ENCODE data around the gene SKA1. TPM values are rescaled to one million over a fixed set of nuclear protein-coding genes. Genes with fewer than 3 reads are reported as not detected.
A peak's percentile ranks its signal among the peaks of the same experiment; 100 is the strongest.

The SKA1 gene
- total RNA-seq (under 1 TPM; 0.11 to 0.49 (median 0.28) TPM), polyA plus RNA-seq (0.14 TPM)
- long read RNA-seq, donor 1: 0 reads
- long read RNA-seq, donor 2, partial matches to known transcripts: 0 of 1 reads
- long read RNA-seq, donor 2, other reads (novel, unspliced or antisense): 0 of 1 reads
- long read RNA-seq, donor 3: 0 reads
- long read RNA-seq, donor 4: 0 reads

GRCh38 chr18:50374753-50375391 is at the start of gene SKA1:
TSS of gene SKA1 (plus strand) at chr18:50375046. CDS start at chr18:50375831, 785 bp downstream.
- no peaks in the 10 kb centered on the region for H3K4me1 ChIP-seq (ENCODE audit: control insufficient read depth, insufficient read depth, low read length)
- no peaks in the 10 kb centered on the region for H3K27me3 ChIP-seq (ENCODE audit: control insufficient read depth, insufficient read depth)
- intact Hi-C loops (cut with DNase I): no loop called here
- H3K4me3 ChIP-seq (ENCODE audit: low read length): peak within 1 kb of the TSS; percentile 51
- peak within 1 kb of the TSS; percentile 81 for H3K27ac ChIP-seq (ENCODE audit: low read length)
- no peaks in the 10 kb centered on the region for H3K9me3 ChIP-seq (ENCODE audit: control insufficient read depth, low read length)
- WGBS: under 1% methylated on average over 47 of the region's 47 CpGs
- ATAC-seq (peak; percentile 100), DNase-seq (peak; percentile 92 to 97 (median 97))

DNA sequence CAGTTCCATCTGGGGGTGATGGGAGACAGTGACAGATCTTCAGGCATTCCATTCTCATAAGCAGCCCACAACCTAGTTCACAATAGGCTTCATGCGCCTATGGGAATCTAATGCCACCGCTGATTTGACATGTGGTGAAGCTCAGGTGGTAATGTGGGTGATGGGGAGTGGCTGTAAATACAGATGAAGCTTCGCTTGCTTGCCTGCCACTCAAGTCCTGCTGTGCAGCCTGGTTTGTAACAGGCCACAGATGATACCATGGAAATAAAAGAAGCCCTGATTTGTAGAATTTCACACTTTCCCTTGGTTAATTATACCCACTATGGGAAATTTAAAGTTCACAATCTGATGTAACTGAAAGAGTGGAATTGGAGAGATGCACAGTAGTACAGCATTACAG is 46.9 kb upstream of the SKA1 start:
- no peak for DNase-seq
- no peaks in the 10 kb centered on the region for H3K27me3 ChIP-seq (ENCODE audit: control insufficient read depth, insufficient read depth)
- intact Hi-C loops (cut with DNase I): no loop called here
- no peak overlapping the region for H3K4me3 ChIP-seq (ENCODE audit: low read length)
- WGBS: 78% methylated on average over 3 of the region's 3 CpGs
- no peaks in the 10 kb centered on the region for H3K9me3 ChIP-seq (ENCODE audit: control insufficient read depth, low read length)
- ATAC-seq: no peak
- no peaks in the 10 kb centered on the region for H3K4me1 ChIP-seq (ENCODE audit: control insufficient read depth, insufficient read depth, low read length)
- H3K27ac ChIP-seq (ENCODE audit: low read length): no peak overlapping the region

- H3K9me3 ChIP-seq (ENCODE audit: control insufficient read depth, low read length): no peaks in the 10 kb centered on the region
- H3K27ac ChIP-seq (ENCODE audit: low read length): no peak overlapping the region
- H3K4me1 ChIP-seq (ENCODE audit: control insufficient read depth, insufficient read depth, low read length): no peaks in the 10 kb centered on the region
- H3K4me3 ChIP-seq (ENCODE audit: low read length): no peak overlapping the region
- no peaks in the 10 kb centered on the region for H3K27me3 ChIP-seq (ENCODE audit: control insufficient read depth, insufficient read depth)
- DNase-seq: no peak
- intact Hi-C loops (cut with DNase I): no loop called here
- ATAC-seq: no peak
Measured at GRCh38 chr18:50330176-50330575, 44.7 kb upstream of the SKA1 start.

- DNase-seq: no peak
- Histone ChIP-seq H3K4me3 (ENCODE audit: low read length) (no peak overlapping the region), H3K9me3 (ENCODE audit: control insufficient read depth, low read length) (no peaks in the 10 kb centered on the region), H3K27ac (ENCODE audit: low read length) (no peak overlapping the region), H3K4me1 (ENCODE audit: control insufficient read depth, insufficient read depth, low read length) (no peaks in the 10 kb centered on the region), H3K27me3 (ENCODE audit: control insufficient read depth, insufficient read depth) (no peaks in the 10 kb centered on the region)
- 69% methylated on average over 1 of the region's 1 CpG for WGBS
- ATAC-seq: no peak
- intact Hi-C loops (cut with DNase I): no loop called here
Measured at GRCh38 chr18:50331691-50332090, 43.2 kb upstream of the SKA1 start.

GRCh38 chr18:50334546-50335152 is 40.2 kb upstream of the SKA1 start:
- H3K4me3 ChIP-seq (ENCODE audit: low read length): no peak overlapping the region
- intact Hi-C loops (cut with DNase I): no loop called here
- H3K9me3 ChIP-seq (ENCODE audit: control insufficient read depth, low read length): no peaks in the 10 kb centered on the region
- H3K27me3 ChIP-seq (ENCODE audit: control insufficient read depth, insufficient read depth): no peaks in the 10 kb centered on the region
- no peak for ATAC-seq
- 85% methylated on average over 7 of the region's 7 CpGs for WGBS
- DNase-seq: no peak
- no peak overlapping the region for H3K27ac ChIP-seq (ENCODE audit: low read length)
- H3K4me1 ChIP-seq (ENCODE audit: control insufficient read depth, insufficient read depth, low read length): no peaks in the 10 kb centered on the region

- Histone ChIP-seq H3K4me3 (ENCODE audit: low read length) (no peak overlapping the region), H3K27me3 (ENCODE audit: control insufficient read depth, insufficient read depth) (no peaks in the 10 kb centered on the region), H3K9me3 (ENCODE audit: control insufficient read depth, low read length) (no peaks in the 10 kb centered on the region), H3K27ac (ENCODE audit: low read length) (no peak overlapping the region), H3K4me1 (ENCODE audit: control insufficient read depth, insufficient read depth, low read length) (no peaks in the 10 kb centered on the region)
- ATAC-seq (no peak), DNase-seq (no peak)
- 62% methylated on average over 2 of the region's 2 CpGs for WGBS
- intact Hi-C loops (cut with DNase I): no loop called here
Measured at GRCh38 chr18:50338122-50338521, 36.7 kb upstream of the SKA1 start.

DNA sequence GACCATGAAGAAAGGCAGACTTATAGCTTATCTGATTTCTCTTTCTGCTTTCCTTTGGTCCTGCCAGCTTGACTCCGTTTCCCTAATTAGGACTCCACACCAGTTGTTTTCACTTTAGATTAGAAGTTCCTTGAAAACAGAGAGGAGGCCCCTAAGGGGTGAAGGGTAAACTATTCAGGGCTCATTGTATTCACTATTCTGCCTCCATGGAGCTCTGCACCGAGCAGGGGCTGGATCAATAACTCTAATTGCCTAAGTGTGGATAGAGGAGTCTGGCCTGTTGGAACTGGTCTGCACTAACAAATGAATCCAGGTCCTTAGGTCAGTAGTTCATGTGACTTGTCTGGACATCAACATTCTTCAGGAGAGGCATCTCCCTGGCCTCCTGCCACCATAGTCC is 36.1 kb upstream of the SKA1 start:
- Histone ChIP-seq H3K9me3 (ENCODE audit: control insufficient read depth, low read length) (no peaks in the 10 kb centered on the region), H3K4me3 (ENCODE audit: low read length) (no peak overlapping the region), H3K27me3 (ENCODE audit: control insufficient read depth, insufficient read depth) (no peaks in the 10 kb centered on the region), H3K27ac (ENCODE audit: low read length) (no peak overlapping the region), H3K4me1 (ENCODE audit: control insufficient read depth, insufficient read depth, low read length) (no peaks in the 10 kb centered on the region)
- DNase-seq (no peak), ATAC-seq (no peak)
- 19% methylated on average over 2 of the region's 2 CpGs for WGBS
- intact Hi-C loops (cut with DNase I): no loop called here

- ATAC-seq: no peak
- Histone ChIP-seq H3K9me3 (ENCODE audit: control insufficient read depth, low read length) (no peaks in the 10 kb centered on the region), H3K27me3 (ENCODE audit: control insufficient read depth, insufficient read depth) (no peaks in the 10 kb centered on the region), H3K27ac (ENCODE audit: low read length) (no peak overlapping the region), H3K4me1 (ENCODE audit: control insufficient read depth, insufficient read depth, low read length) (no peaks in the 10 kb centered on the region), H3K4me3 (ENCODE audit: low read length) (no peak overlapping the region)
- intact Hi-C loops (cut with DNase I): no loop called here
- DNase-seq: no peak
- WGBS: 86% methylated on average over 24 of the region's 24 CpGs
Measured at GRCh38 chr18:50340078-50340477, 34.8 kb upstream of the SKA1 start.

- Histone ChIP-seq H3K4me3 (ENCODE audit: low read length) (no peak overlapping the region), H3K9me3 (ENCODE audit: control insufficient read depth, low read length) (no peaks in the 10 kb centered on the region), H3K27me3 (ENCODE audit: control insufficient read depth, insufficient read depth) (no peaks in the 10 kb centered on the region), H3K27ac (ENCODE audit: low read length) (no peak overlapping the region), H3K4me1 (ENCODE audit: control insufficient read depth, insufficient read depth, low read length) (no peaks in the 10 kb centered on the region)
- ATAC-seq (no peak), DNase-seq (no peak)
- 74% methylated on average over 2 of the region's 2 CpGs for WGBS
- intact Hi-C loops (cut with DNase I): no loop called here
Measured at GRCh38 chr18:50341443-50341842, 33.4 kb upstream of the SKA1 start.

GRCh38 chr18:50350699-50351098 is 24.1 kb upstream of the SKA1 start:
- Histone ChIP-seq H3K27ac (ENCODE audit: low read length) (no peak overlapping the region), H3K4me1 (ENCODE audit: control insufficient read depth, insufficient read depth, low read length) (no peaks in the 10 kb centered on the region), H3K4me3 (ENCODE audit: low read length) (no peak overlapping the region), H3K9me3 (ENCODE audit: control insufficient read depth, low read length) (no peaks in the 10 kb centered on the region), H3K27me3 (ENCODE audit: control insufficient read depth, insufficient read depth) (no peaks in the 10 kb centered on the region)
- intact Hi-C loops (cut with DNase I): loop anchor here in 1 of 4 donors (10.0 kb wide), 2 partner anchors 136 to 346 kb away; no protein-coding TSS in a partner anchor
- 76% methylated on average over 2 of the region's 2 CpGs for WGBS
- no peak for DNase-seq
- no peak for ATAC-seq

GRCh38 chr18:50356036-50356945 is 18.6 kb upstream of the SKA1 start:
- peak in 1 of 2 donors; percentile 47 for ATAC-seq
- H3K27ac ChIP-seq (ENCODE audit: low read length): no peak overlapping the region
- 15% methylated on average over 4 of the region's 4 CpGs for WGBS
- H3K9me3 ChIP-seq (ENCODE audit: control insufficient read depth, low read length): no peaks in the 10 kb centered on the region
- no peak overlapping the region for H3K4me3 ChIP-seq (ENCODE audit: low read length)
- H3K27me3 ChIP-seq (ENCODE audit: control insufficient read depth, insufficient read depth): no peaks in the 10 kb centered on the region
- H3K4me1 ChIP-seq (ENCODE audit: control insufficient read depth, insufficient read depth, low read length): no peaks in the 10 kb centered on the region
- intact Hi-C loops (cut with DNase I): loop anchor here in 1 of 4 donors (10.0 kb wide), 2 partner anchors 141 to 351 kb away; no protein-coding TSS in a partner anchor
- no peak for DNase-seq

Measured in right cardiac atrium (tissue), 5 donors.